ENCODE measurements around the gene TMEM86B. TPM values are rescaled to one million over a fixed set of nuclear protein-coding genes. Genes with fewer than 3 reads are reported as not detected.

Gene TMEM86B

Small RNAs within 50 kb of the gene (small RNA-seq; reads per million reads assigned to genes)
- gene MIR6802 (not detected), gene MIR6803 (not detected), gene MIR6804 (not detected)
